OCI-LY7 (cell line): ENCODE data around the gene TMPRSS2. TPM values are rescaled to one million over a fixed set of nuclear protein-coding genes. Genes with fewer than 3 reads are reported as not detected.

Experiments
- BruUV-seq: library from RNA; stranded (reverse); fragments of 400-500 nt; replicated peaks from 2 replicates; lab custom pipeline; 2021; lab: Mats Ljungman, UMichigan
- CTCF ChIA-PET: fragments of 300-600 bp; sonication (Branson Sonifier 250); formaldehyde crosslinking; loops from one replicate; lab custom pipeline; 2022; ENCODE audit warnings: antibody characterized with exemption; ENCODE audit not compliant: unreplicated experiment; lab: Charles Lee
- POLR2A ChIA-PET: fragments of 300-600 bp; sonication (Branson Sonifier 250); formaldehyde crosslinking; loops from one replicate; lab custom pipeline; 2022; ENCODE audit warnings: antibody characterized with exemption; lab: Charles Lee
- DNase-seq: peaks from one replicate; pipeline ENCODE4 v3.0.0-alpha.2; 2015; ENCODE audit warnings: low spot score
- H2AFZ ChIP-seq: fragments of 200-600 bp; sonication (generic), shearing (Covaris generic); 2 replicates; pipeline ENCODE4 v1.6.1; 2014; ENCODE audit warnings: mild to moderate bottlenecking, antibody characterized with exemption, low read length, moderate library complexity
- H3K27ac ChIP-seq: fragments of 200-600 bp; sonication (generic); 2 replicates; pipeline ENCODE4 v1.5.1; 2014; ENCODE audit warnings: mixed run types, low read depth, mild to moderate bottlenecking, moderate library complexity, low read length, inconsistent platforms; ENCODE audit not compliant: poor library complexity, severe bottlenecking
- H3K36me3 ChIP-seq: fragments of 200-600 bp; sonication (generic); 2 replicates; pipeline ENCODE4 v1.6.1; 2014; ENCODE audit warnings: mild to moderate bottlenecking, antibody characterized with exemption, low read length, moderate library complexity, mixed read lengths; ENCODE audit not compliant: insufficient read depth
- H3K4me1 ChIP-seq: fragments of 200-600 bp; sonication (generic); 2 replicates; pipeline ENCODE4 v1.5.1; 2014; ENCODE audit warnings: mild to moderate bottlenecking, low read length; ENCODE audit not compliant: insufficient read depth, poor library complexity, severe bottlenecking
- H3K4me2 ChIP-seq: fragments of 200-600 bp; sonication (generic); 2 replicates; pipeline ENCODE4 v1.6.1; 2014; ENCODE audit warnings: mild to moderate bottlenecking, low read length
- H3K4me3 ChIP-seq: fragments of 200-600 bp; sonication (generic); 2 replicates; pipeline ENCODE4 v1.5.1; 2014; ENCODE audit warnings: mild to moderate bottlenecking, low read depth, low read length; ENCODE audit not compliant: poor library complexity, severe bottlenecking
- H3K79me2 ChIP-seq: fragments of 200-600 bp; sonication (generic); 2 replicates; pipeline ENCODE4 v1.6.1; 2016; ENCODE audit warnings: low read depth, mild to moderate bottlenecking, low read length, moderate library complexity, mixed read lengths; ENCODE audit not compliant: insufficient read depth
- H3K9me2 ChIP-seq: fragments of 200-600 bp; sonication (generic); 2 replicates; pipeline ENCODE4 v1.6.1; 2016; ENCODE audit warnings: mild to moderate bottlenecking, low read length, mixed read lengths; ENCODE audit not compliant: insufficient read depth
- H3K9me3 ChIP-seq: fragments of 200-600 bp; sonication (generic); 2 replicates; pipeline ENCODE4 v1.6.1; 2014; ENCODE audit warnings: mild to moderate bottlenecking, mixed run types, low read length, mixed read lengths
- H4K20me1 ChIP-seq: fragments of 200-600 bp; sonication (generic); 2 replicates; pipeline ENCODE4 v1.6.1; 2014; ENCODE audit warnings: mild to moderate bottlenecking, antibody characterized with exemption, low read length, moderate library complexity, mixed read lengths; ENCODE audit not compliant: insufficient read depth
- CTCF ChIP-seq: fragments of 200-600 bp; sonication (generic); conservative IDR thresholded peaks from 2 replicates; pipeline ENCODE4 v1.5.1; 2014; ENCODE audit warnings: mild to moderate bottlenecking, antibody characterized with exemption, low read length, moderate library complexity, mixed read lengths
- EZH2phosphoT487 ChIP-seq: fragments of 200-600 bp; sonication (generic); IDR thresholded peaks from 2 replicates; pipeline ENCODE4 v1.6.1; 2018; ENCODE audit warnings: low read depth, borderline replicate concordance, mild to moderate bottlenecking, mixed run types, antibody characterized with exemption, low read length, moderate library complexity, mixed read lengths
- intact Hi-C: fragments of 100-400 bp; cut with micrococcal nuclease; formaldehyde crosslinking; loops from one replicate; pipeline ENCODE4 v1.10.0; 2022; ENCODE audit not compliant: unreplicated experiment
- total RNA-seq, 2 experiments: library from RNA; depleted of rRNA in 1 of 2; stranded (reverse); fragments of >200 nt in 1 of 2; shearing (Covaris generic) in 1 of 2; gene quantifications; 2 replicates each; pipeline ENCODE4 v1.2.3, GENCODE V29; 2014 to 2022

TMPRSS2 gene
- total RNA-seq, 2 experiments from 2014 or later, result 0.09 TPM; not detected in 1

DNA sequence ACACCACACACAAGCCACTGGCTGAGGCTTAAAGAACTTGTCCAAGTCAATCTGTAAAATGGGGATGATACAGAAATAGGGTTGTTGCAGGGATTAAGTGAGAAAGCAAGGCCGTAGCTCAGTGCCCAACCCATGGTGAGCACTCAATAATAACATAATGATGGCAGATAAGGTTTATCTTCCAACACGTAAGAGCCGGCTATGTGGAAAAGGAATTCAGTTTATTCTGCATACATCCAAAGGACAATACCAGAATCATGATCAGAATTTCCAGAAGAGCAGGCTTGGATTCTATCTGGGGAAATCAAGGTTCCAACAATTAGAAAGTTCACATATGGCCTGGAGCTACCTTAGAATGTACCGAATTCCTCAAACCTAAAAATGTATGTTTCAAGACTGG is 4.6 kb downstream of the TMPRSS2 start:
- POLR2A ChIA-PET, result no interaction called here
- Histone ChIP-seq H3K36me3 (no peaks in the 10 kb centered on the region), H3K4me2 (no peak overlapping the region), H3K9me2 (no peaks in the 10 kb centered on the region), H3K27ac (no peak overlapping the region), H3K4me3 (no peak overlapping the region), H3K9me3 (no peaks in the 10 kb centered on the region), H2AFZ (no peak overlapping the region), H3K4me1 (no peaks in the 10 kb centered on the region), H4K20me1 (no peaks in the 10 kb centered on the region), H3K79me2 (no peaks in the 10 kb centered on the region)
- no peak for DNase-seq
- TF ChIP-seq EZH2phosphoT487 (no peak), CTCF (no peak)
- no TSS peak for BruUV-seq
- CTCF ChIA-PET, result no interaction called here
- intact Hi-C loops, result no loop called here

- intact Hi-C loops, result no loop called here
- Histone ChIP-seq H2AFZ (no peak overlapping the region), H3K4me1 (no peaks in the 10 kb centered on the region), H3K4me3 (no peak overlapping the region), H3K79me2 (no peaks in the 10 kb centered on the region), H3K27ac (no peak overlapping the region), H3K4me2 (no peak overlapping the region), H3K9me3 (no peaks in the 10 kb centered on the region), H4K20me1 (no peaks in the 10 kb centered on the region), H3K36me3 (no peaks in the 10 kb centered on the region), H3K9me2 (no peaks in the 10 kb centered on the region)
- POLR2A ChIA-PET, result no interaction called here
- CTCF ChIA-PET, result no interaction called here
- BruUV-seq, result no TSS peak
- no peak for TF ChIP-seq EZH2phosphoT487
- TF ChIP-seq CTCF, result no peak
- no peak for DNase-seq
Observed at GRCh38 chr21:41501919-41502318, 6.0 kb downstream of the TMPRSS2 start.

DNA sequence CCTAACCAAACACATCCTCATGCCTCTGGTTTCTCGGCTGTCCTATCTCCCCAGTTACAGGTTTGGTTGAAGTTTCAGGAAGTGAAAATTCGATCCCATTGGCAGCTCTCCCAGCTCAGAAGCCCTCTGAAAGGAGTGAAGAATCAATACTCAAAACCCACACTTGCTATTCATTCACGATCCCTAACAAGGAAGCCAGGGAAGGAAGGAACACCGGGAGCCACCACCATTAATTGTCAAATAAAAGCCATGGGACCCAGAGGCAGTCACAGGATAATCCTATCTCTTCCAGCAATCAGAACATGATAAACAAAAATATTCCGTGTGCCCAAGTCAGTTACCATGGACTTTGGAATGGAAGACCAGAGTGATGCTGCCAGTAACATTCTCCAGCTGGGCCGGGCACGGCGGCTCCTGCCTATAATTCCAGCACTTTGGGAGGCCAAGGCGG is 7.0 kb downstream of the TMPRSS2 start:
- no peaks in the 10 kb centered on the region for H4K20me1 ChIP-seq
- H2AFZ ChIP-seq, result no peak overlapping the region
- H3K79me2 ChIP-seq, result no peaks in the 10 kb centered on the region
- intact Hi-C loops, result no loop called here
- no peaks in the 10 kb centered on the region for H3K9me3 ChIP-seq
- no peaks in the 10 kb centered on the region for H3K9me2 ChIP-seq
- H3K4me3 ChIP-seq, result no peak overlapping the region
- H3K4me2 ChIP-seq, result no peak overlapping the region
- DNase-seq, result no peak
- no peaks in the 10 kb centered on the region for H3K4me1 ChIP-seq
- H3K27ac ChIP-seq, result no peak overlapping the region
- BruUV-seq, result no TSS peak
- POLR2A ChIA-PET, result interaction anchor here (0.5 kb wide), 2 partner anchors 117 to 1061 kb away, joined by 3 read pairs; no protein-coding TSS in a partner anchor
- TF ChIP-seq EZH2phosphoT487 (no peak), CTCF (no peak)
- CTCF ChIA-PET, result no interaction called here
- no peaks in the 10 kb centered on the region for H3K36me3 ChIP-seq
